Mesenchymal stem cell (in vitro differentiated cells and primary cell): ENCODE measurements around the gene EYA2.

Experiments used
- DNase-seq: peaks from one replicate; pipeline ENCODE4 v3.0.0-alpha.2; 2013
- H2AFZ ChIP-seq: one replicate; pipeline ENCODE4 v1.6.1; 2013; ENCODE audit warnings: low read depth, mild to moderate bottlenecking, control low read depth, inconsistent platforms, low read length, moderate library complexity
- H2AK5ac ChIP-seq: 2 replicates; pipeline ENCODE4 v1.6.1; 2013; ENCODE audit warnings: low read length, moderate library complexity, mild to moderate bottlenecking, inconsistent platforms; ENCODE audit not compliant: severe bottlenecking
- H2BK120ac ChIP-seq: one replicate; pipeline ENCODE4 v1.6.1; 2013; ENCODE audit warnings: low read depth, mild to moderate bottlenecking, inconsistent platforms, low read length, moderate library complexity
- H2BK12ac ChIP-seq, 2 experiments: one replicate each; pipeline ENCODE4 v1.6.1; 2013; ENCODE audit warnings: inconsistent platforms in 2 of 2, low read length in 2 of 2, mild to moderate bottlenecking in 2 of 2, moderate library complexity in 2 of 2, control low read depth in 1 of 2
- H2BK15ac ChIP-seq: one replicate; pipeline ENCODE4 v1.6.1; 2013; ENCODE audit warnings: mild to moderate bottlenecking, low read depth, inconsistent platforms; ENCODE audit not compliant: poor library complexity, severe bottlenecking
- H2BK5ac ChIP-seq: 2 replicates; pipeline ENCODE4 v1.6.1; 2013; ENCODE audit warnings: low read depth, mild to moderate bottlenecking, low read length, control low read depth, inconsistent platforms; ENCODE audit not compliant: poor library complexity, severe bottlenecking
- H3K14ac ChIP-seq, 2 experiments: one replicate each; pipeline ENCODE4 v1.6.1; 2013; ENCODE audit warnings: inconsistent platforms in 2 of 2, low read length in 2 of 2, control low read depth in 1 of 2, mild to moderate bottlenecking in 1 of 2, moderate library complexity in 1 of 2
- H3K18ac ChIP-seq, 2 experiments: one replicate each; pipeline ENCODE4 v1.6.1; 2013; ENCODE audit warnings: inconsistent platforms in 2 of 2, low read length in 2 of 2, control low read depth in 1 of 2, low read depth in 1 of 2, mild to moderate bottlenecking in 1 of 2
- H3K23ac ChIP-seq, 2 experiments: one replicate each; pipeline ENCODE4 v1.6.1; 2013; ENCODE audit warnings: inconsistent platforms in 2 of 2, low read length in 2 of 2, mild to moderate bottlenecking in 2 of 2, moderate library complexity in 2 of 2, control low read depth in 1 of 2
- H3K27ac ChIP-seq: 2 replicates; pipeline ENCODE4 v1.5.1; 2013; ENCODE audit warnings: mild to moderate bottlenecking, moderate library complexity, low read length, control low read depth, inconsistent platforms; ENCODE audit not compliant: poor library complexity, severe bottlenecking
- H3K27me3 ChIP-seq, 2 experiments: 2 replicates each; pipeline versions ENCODE4 v1.6.1 to v1.7.0; 2013; ENCODE audit warnings: low read length in 2 of 2, mild to moderate bottlenecking in 2 of 2, moderate library complexity in 2 of 2, control low read depth in 1 of 2, inconsistent platforms in 1 of 2; ENCODE audit not compliant: control insufficient read depth in 1 of 2, insufficient read depth in 1 of 2
- H3K36me3 ChIP-seq, 2 experiments: 2 replicates each; pipeline versions ENCODE4 v1.6.1 to v1.7.0; 2013; ENCODE audit warnings: low read length in 2 of 2, control low read depth in 1 of 2, inconsistent platforms in 1 of 2, low read depth in 1 of 2, mild to moderate bottlenecking in 1 of 2; ENCODE audit not compliant: insufficient read depth in 2 of 2, control insufficient read depth in 1 of 2
- H3K4ac ChIP-seq, 2 experiments: one replicate each; pipeline ENCODE4 v1.6.1; 2013; ENCODE audit warnings: inconsistent platforms in 2 of 2, low read length in 2 of 2, mild to moderate bottlenecking in 2 of 2, moderate library complexity in 2 of 2, control low read depth in 1 of 2, low read depth in 1 of 2
- H3K4me1 ChIP-seq: 2 replicates; pipeline ENCODE4 v1.6.1; 2013; ENCODE audit warnings: low read depth, low read length, control low read depth; ENCODE audit not compliant: control insufficient read depth, insufficient read depth
- H3K4me2 ChIP-seq: 2 replicates; pipeline ENCODE4 v1.6.1; 2013; ENCODE audit warnings: low read length, mild to moderate bottlenecking, inconsistent platforms; ENCODE audit not compliant: poor library complexity, severe bottlenecking
- H3K4me3 ChIP-seq, 2 experiments: 2 replicates each; pipeline versions ENCODE4 v1.5.1 to v1.7.0; 2013; ENCODE audit warnings: low read length in 2 of 2, mild to moderate bottlenecking in 2 of 2, control low read depth in 1 of 2, low read depth in 1 of 2; ENCODE audit not compliant: insufficient read depth in 1 of 2
- H3K79me1 ChIP-seq: replicated peaks from 2 replicates; pipeline ENCODE4 v1.6.1; 2013; ENCODE audit warnings: mild to moderate bottlenecking, control low read depth, low read length, inconsistent platforms; ENCODE audit not compliant: poor library complexity, severe bottlenecking
- H3K9ac ChIP-seq: 2 replicates; pipeline ENCODE4 v1.7.0; 2013; ENCODE audit warnings: mild to moderate bottlenecking, low read length, moderate library complexity
- H3K9me3 ChIP-seq: 2 replicates; pipeline ENCODE4 v1.7.0; 2013; ENCODE audit warnings: mild to moderate bottlenecking, low read length; ENCODE audit not compliant: control insufficient read depth
- H4K8ac ChIP-seq: one replicate; pipeline ENCODE4 v1.6.1; 2013; ENCODE audit warnings: inconsistent platforms, mild to moderate bottlenecking, low read length, moderate library complexity
- H4K91ac ChIP-seq: one replicate; pipeline ENCODE4 v1.6.1; 2013; ENCODE audit warnings: mild to moderate bottlenecking, low read length, inconsistent platforms
- WGBS: methylation state at CpG from one replicate; pipeline ENCODE4 v1.1.7; 2013; ENCODE audit warnings: mixed read lengths; 5-methylcytosine and 5-hydroxymethylcytosine counted together

Gene EYA2

GRCh38 chr20:46951840-46952497 is 57.3 kb downstream of the EYA2 start:
- no peak overlapping the region for H3K27ac ChIP-seq
- H3K9me3 ChIP-seq = peaks cover 7% of the 10 kb centered on the region
- no peak overlapping the region for H2AFZ ChIP-seq
- no peak overlapping the region for H3K14ac ChIP-seq
- peaks cover 0 to 14% of the 10 kb centered on the region in 2 experiments for H3K27me3 ChIP-seq
- no peak overlapping the region for H3K9ac ChIP-seq
- DNase-seq = no peak
- no peak overlapping the region for H2AK5ac ChIP-seq
- no peak overlapping the region for H3K4ac ChIP-seq
- no peak overlapping the region for H3K18ac ChIP-seq
- 75% methylated on average over 10 of the region's 10 CpGs for WGBS
- no peak overlapping the region for H4K8ac ChIP-seq
- no peak overlapping the region for H4K91ac ChIP-seq
- H3K4me3 ChIP-seq = no peak overlapping the region
- no peak overlapping the region for H3K4me2 ChIP-seq
- H3K23ac ChIP-seq = no peak overlapping the region
- no peak overlapping the region for H2BK120ac ChIP-seq
- no peak overlapping the region for H2BK5ac ChIP-seq
- H3K79me1 ChIP-seq = no peaks in the 10 kb centered on the region
- no peaks in the 10 kb centered on the region for H3K36me3 ChIP-seq
- no peak overlapping the region for H2BK12ac ChIP-seq
- H2BK15ac ChIP-seq = no peak overlapping the region
- no peaks in the 10 kb centered on the region for H3K4me1 ChIP-seq

- no peak overlapping the region for H3K14ac ChIP-seq
Observed at GRCh38 chr20:46953596-46953995, 59.0 kb downstream of the EYA2 start.

GRCh38 chr20:46954490-46955038 is 59.9 kb downstream of the EYA2 start:
- DNase-seq = peak; percentile 82
- H3K4ac ChIP-seq = no peak overlapping the region
- H3K18ac ChIP-seq = no peak overlapping the region
- peaks cover 3% of the 10 kb centered on the region for H3K4me1 ChIP-seq
- no peak overlapping the region for H2BK12ac ChIP-seq
- H3K9ac ChIP-seq = no peak overlapping the region
- H2AFZ ChIP-seq = no peak overlapping the region
- peaks cover 0 to 11% of the 10 kb centered on the region in 2 experiments for H3K27me3 ChIP-seq
- no peak overlapping the region for H4K8ac ChIP-seq
- no peak overlapping the region for H3K4me2 ChIP-seq
- H3K27ac ChIP-seq = no peak overlapping the region
- H3K36me3 ChIP-seq = no peaks in the 10 kb centered on the region
- H2BK120ac ChIP-seq = no peak overlapping the region
- no peaks in the 10 kb centered on the region for H3K79me1 ChIP-seq
- no peak overlapping the region for H2BK5ac ChIP-seq
- 70% methylated on average over 14 of the region's 15 CpGs for WGBS
- peaks cover 7% of the 10 kb centered on the region for H3K9me3 ChIP-seq
- no peak overlapping the region for H2AK5ac ChIP-seq
- H3K4me3 ChIP-seq = no peak overlapping the region
- H2BK15ac ChIP-seq = no peak overlapping the region
- no peak overlapping the region for H3K23ac ChIP-seq
- no peak overlapping the region for H3K14ac ChIP-seq
- H4K91ac ChIP-seq = no peak overlapping the region

More at GRCh38 chr20:46953596-46953995, 59.0 kb downstream of the EYA2 start:
- Histone ChIP-seq H3K4me1 (no peaks in the 10 kb centered on the region), H3K79me1 (no peaks in the 10 kb centered on the region), H2BK12ac (no peak overlapping the region), H3K9me3 (peaks cover 7% of the 10 kb centered on the region), H2AFZ (no peak overlapping the region), H4K91ac (no peak overlapping the region), H3K18ac (no peak overlapping the region), H2BK120ac (no peak overlapping the region), H2BK15ac (no peak overlapping the region), H3K27me3 (peaks cover 0 to 14% of the 10 kb centered on the region in 2 experiments), H3K4ac (no peak overlapping the region), H3K4me3 (no peak overlapping the region), H2BK5ac (no peak overlapping the region), H3K4me2 (no peak overlapping the region), H3K36me3 (no peaks in the 10 kb centered on the region), H4K8ac (no peak overlapping the region), H3K9ac (no peak overlapping the region), H3K23ac (no peak overlapping the region), H2AK5ac (no peak overlapping the region), H3K27ac (no peak overlapping the region)
- WGBS = 79% methylated on average over 4 of the region's 4 CpGs
- no peak for DNase-seq

- Histone ChIP-seq H2AK5ac (no peak overlapping the region), H3K9ac (no peak overlapping the region), H3K14ac (no peak overlapping the region), H3K27ac (no peak overlapping the region), H4K91ac (no peak overlapping the region), H3K9me3 (peaks cover 7% of the 10 kb centered on the region), H3K4ac (no peak overlapping the region), H3K4me2 (no peak overlapping the region), H3K4me1 (peaks cover 3% of the 10 kb centered on the region), H2BK120ac (no peak overlapping the region), H2AFZ (no peak overlapping the region), H3K27me3 (peaks cover 0 to under 1% of the 10 kb centered on the region in 2 experiments), H2BK5ac (no peak overlapping the region), H3K36me3 (no peaks in the 10 kb centered on the region), H4K8ac (no peak overlapping the region), H3K4me3 (no peak overlapping the region), H3K23ac (no peak overlapping the region), H3K79me1 (no peaks in the 10 kb centered on the region), H2BK15ac (no peak overlapping the region), H2BK12ac (no peak overlapping the region), H3K18ac (no peak overlapping the region)
- DNase-seq = peak; percentile 3
- 60% methylated on average over 1 of the region's 2 CpGs for WGBS
Observed at GRCh38 chr20:46955601-46956556, 61.2 kb downstream of the EYA2 start.
